BE2C (cell line): ENCODE results near the gene ZNF83.

ENCODE experiments used
- DNase-seq: peaks from one replicate; pipeline ENCODE4 v3.0.0-alpha.2; 2020
- H3K27me3 ChIP-seq: fragments of 250-450 bp; sonication (Bioruptor Pico); 2 replicates; pipeline ENCODE4 v1.5.1; 2020; ENCODE audit warnings: mild to moderate bottlenecking
- H3K36me3 ChIP-seq: fragments of 250-450 bp; sonication (Bioruptor Pico); 2 replicates; pipeline ENCODE4 v1.5.1; 2020; ENCODE audit warnings: mild to moderate bottlenecking
- H3K4me1 ChIP-seq: fragments of 250-450 bp; sonication (Bioruptor Pico); 2 replicates; pipeline ENCODE4 v1.5.1; 2020
- H3K4me3 ChIP-seq: 2 replicates; pipeline ENCODE4 v1.5.1; 2011; ENCODE audit warnings: low read depth, low read length
- H3K9me3 ChIP-seq: fragments of 250-450 bp; sonication (Bioruptor Pico); 2 replicates; pipeline ENCODE4 v1.5.1; 2020
- TF ChIP-seq, protein P1 (sequence below): IDR thresholded peaks from 2 replicates; pipeline ENCODE4 v1.5.1; 2012; ENCODE audit warnings: mild to moderate bottlenecking, low read depth, low read length

ZNF83 gene

DNA sequence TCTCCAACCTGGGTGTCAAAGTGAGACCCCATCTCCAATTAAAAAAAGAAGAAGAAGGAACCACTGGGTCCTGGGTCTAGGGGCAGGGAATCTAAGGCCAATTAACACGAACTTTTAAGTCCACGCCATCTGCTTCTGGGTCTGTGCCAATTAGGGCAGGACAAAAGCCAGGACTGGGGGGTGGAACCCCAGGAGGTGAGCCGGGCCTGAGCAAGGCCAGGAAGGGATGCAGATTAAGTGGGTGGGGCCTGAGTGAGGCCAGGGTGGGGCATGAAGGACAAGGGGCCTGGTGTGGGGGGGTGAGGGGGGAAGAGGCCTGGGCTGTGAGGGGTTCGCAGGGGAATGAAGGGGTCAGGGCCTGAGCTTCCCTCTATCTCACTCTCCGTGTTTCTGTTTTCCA is 26.3 kb upstream of the ZNF83 start:
- no peaks in the 10 kb centered on the region for H3K36me3 ChIP-seq
- no peak overlapping the region for H3K4me3 ChIP-seq
- TF ChIP-seq, protein P1, sequence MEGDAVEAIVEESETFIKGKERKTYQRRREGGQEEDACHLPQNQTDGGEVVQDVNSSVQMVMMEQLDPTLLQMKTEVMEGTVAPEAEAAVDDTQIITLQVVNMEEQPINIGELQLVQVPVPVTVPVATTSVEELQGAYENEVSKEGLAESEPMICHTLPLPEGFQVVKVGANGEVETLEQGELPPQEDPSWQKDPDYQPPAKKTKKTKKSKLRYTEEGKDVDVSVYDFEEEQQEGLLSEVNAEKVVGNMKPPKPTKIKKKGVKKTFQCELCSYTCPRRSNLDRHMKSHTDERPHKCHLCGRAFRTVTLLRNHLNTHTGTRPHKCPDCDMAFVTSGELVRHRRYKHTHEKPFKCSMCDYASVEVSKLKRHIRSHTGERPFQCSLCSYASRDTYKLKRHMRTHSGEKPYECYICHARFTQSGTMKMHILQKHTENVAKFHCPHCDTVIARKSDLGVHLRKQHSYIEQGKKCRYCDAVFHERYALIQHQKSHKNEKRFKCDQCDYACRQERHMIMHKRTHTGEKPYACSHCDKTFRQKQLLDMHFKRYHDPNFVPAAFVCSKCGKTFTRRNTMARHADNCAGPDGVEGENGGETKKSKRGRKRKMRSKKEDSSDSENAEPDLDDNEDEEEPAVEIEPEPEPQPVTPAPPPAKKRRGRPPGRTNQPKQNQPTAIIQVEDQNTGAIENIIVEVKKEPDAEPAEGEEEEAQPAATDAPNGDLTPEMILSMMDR = no peak
- DNase-seq = no peak
- H3K9me3 ChIP-seq = no peaks in the 10 kb centered on the region
- no peaks in the 10 kb centered on the region for H3K27me3 ChIP-seq
- no peaks in the 10 kb centered on the region for H3K4me1 ChIP-seq

DNA sequence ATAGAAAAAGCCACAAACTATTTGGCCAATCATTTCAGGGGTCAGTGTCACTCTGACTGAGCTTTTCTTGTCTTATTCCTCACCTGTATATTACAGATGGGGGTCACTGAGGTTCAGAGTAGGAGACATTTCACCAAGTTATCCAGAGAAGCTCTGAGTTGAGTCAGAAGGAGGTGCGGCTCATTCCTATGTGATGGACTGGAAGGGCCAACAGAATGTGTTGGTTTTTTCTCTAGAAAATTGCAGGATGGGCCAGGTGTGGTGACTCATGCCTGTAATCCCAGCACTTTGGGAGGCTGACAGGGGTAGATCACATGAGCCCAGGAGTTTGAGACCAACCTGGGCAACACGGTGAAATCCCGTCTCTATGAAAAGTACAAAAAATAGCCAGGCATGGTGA is 24.5 kb upstream of the ZNF83 start:
- TF ChIP-seq, protein P1 = no peak
- Histone ChIP-seq H3K4me3 (no peak overlapping the region), H3K27me3 (no peaks in the 10 kb centered on the region), H3K9me3 (no peaks in the 10 kb centered on the region), H3K36me3 (no peaks in the 10 kb centered on the region; the same call in 1 of the 2 replicates), H3K4me1 (no peaks in the 10 kb centered on the region)
- DNase-seq = no peak

DNA sequence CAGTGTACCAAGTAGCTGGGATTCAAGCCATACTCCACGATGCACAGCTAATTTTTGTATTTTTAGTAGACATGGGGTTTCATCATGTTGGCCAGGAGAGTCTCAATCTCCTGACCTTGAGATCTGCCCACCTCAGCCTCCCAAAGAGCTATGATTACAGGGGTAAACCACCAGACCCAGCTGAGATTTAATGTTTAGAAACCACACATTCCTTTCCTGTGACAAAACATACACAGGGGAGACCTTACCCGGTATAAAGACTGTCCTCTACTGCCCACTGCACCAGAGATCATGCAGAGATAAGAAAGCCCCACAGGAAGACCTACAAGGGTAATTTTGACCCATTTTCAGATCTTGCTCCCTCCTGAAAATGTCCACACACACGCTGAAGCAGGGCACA is 22.8 kb upstream of the ZNF83 start:
- Histone ChIP-seq H3K4me1 (no peaks in the 10 kb centered on the region), H3K36me3 (no peaks in the 10 kb centered on the region; the same call in none of the 2 replicates), H3K9me3 (no peaks in the 10 kb centered on the region), H3K27me3 (no peaks in the 10 kb centered on the region), H3K4me3 (no peak overlapping the region)
- TF ChIP-seq, protein P1 = no peak
- DNase-seq = no peak

DNA sequence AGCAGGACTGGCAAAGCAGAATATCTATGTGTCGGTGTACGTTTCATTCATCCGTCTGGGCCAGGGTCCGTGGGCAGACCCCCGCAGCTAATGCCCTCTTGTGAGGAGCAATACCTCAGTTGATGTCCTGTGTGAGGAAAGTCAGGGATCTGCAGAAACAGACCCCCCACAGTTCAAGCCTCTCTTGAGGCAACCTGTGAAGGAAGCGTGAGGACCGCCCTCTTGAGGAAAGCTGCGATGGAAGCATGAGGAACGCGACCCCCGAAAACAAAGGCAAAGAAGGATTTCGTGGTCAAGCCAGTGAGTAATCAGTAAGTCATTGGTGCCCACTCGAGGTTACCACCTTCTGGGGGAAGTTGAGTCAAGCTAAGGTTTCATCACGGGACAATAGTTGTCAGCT is 20.9 kb upstream of the ZNF83 start:
- Histone ChIP-seq H3K27me3 (no peaks in the 10 kb centered on the region), H3K4me1 (no peaks in the 10 kb centered on the region), H3K36me3 (no peaks in the 10 kb centered on the region; the same call in none of the 2 replicates), H3K4me3 (no peak overlapping the region), H3K9me3 (no peaks in the 10 kb centered on the region)
- TF ChIP-seq, protein P1 = no peak
- no peak for DNase-seq

DNA sequence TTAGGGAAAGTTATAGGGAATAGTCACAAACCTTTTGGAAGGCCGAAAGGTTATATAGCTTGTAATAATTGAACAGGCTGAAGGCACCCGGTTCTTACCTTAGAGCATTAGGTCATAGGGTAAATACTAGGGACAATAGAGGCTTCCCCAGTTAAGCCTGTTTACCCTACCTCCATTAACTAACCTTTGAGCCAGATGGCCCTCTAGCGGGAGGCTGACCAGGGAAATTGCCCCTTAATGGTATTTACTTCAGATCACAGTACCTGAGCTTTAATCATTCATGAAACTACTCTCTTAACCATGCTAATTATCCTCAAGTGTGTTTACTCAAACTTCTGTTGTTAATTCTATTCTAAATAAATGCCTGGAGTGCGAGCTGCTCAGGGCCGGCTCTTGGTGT is 20.4 kb upstream of the ZNF83 start:
- H3K4me3 ChIP-seq = no peak overlapping the region
- TF ChIP-seq, protein P1 = no peak
- no peaks in the 10 kb centered on the region for H3K27me3 ChIP-seq
- no peaks in the 10 kb centered on the region for H3K4me1 ChIP-seq
- DNase-seq = no peak
- no peaks in the 10 kb centered on the region; the same call in none of the 2 replicates for H3K36me3 ChIP-seq
- H3K9me3 ChIP-seq = no peaks in the 10 kb centered on the region

DNA sequence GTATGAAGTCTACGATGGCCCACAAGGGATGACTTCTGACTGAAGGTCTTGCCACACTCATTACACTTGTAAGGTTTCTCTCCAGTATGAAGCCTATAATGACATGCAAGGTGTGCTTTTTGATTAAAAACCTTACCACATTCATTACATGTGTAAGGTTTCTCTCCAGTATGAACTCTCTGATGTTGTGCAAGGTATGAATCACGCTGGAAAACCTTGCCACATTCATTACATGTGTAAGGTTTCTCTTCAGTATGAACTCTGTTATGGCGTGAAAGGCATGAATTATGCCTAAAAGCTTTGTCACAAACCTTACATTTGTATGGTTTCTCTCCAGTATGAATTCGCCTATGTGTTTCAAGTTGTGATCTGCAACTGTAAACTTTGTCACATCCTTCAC is 15.0 kb upstream of the ZNF83 start:
- H3K27me3 ChIP-seq = no peaks in the 10 kb centered on the region
- H3K4me1 ChIP-seq = no peaks in the 10 kb centered on the region
- H3K36me3 ChIP-seq = peaks cover 8% of the 10 kb centered on the region
- DNase-seq = no peak
- H3K4me3 ChIP-seq = no peak overlapping the region
- no peaks in the 10 kb centered on the region for H3K9me3 ChIP-seq
- TF ChIP-seq, protein P1 = no peak
